Measurements from ENCODE around the gene IL12B.
"Not testable (repeated sequence)": the region's sequence is repeated elsewhere in the genome, so short reads cannot be mapped to it uniquely, and the experiment has no call there.

Gene IL12B

DNA sequence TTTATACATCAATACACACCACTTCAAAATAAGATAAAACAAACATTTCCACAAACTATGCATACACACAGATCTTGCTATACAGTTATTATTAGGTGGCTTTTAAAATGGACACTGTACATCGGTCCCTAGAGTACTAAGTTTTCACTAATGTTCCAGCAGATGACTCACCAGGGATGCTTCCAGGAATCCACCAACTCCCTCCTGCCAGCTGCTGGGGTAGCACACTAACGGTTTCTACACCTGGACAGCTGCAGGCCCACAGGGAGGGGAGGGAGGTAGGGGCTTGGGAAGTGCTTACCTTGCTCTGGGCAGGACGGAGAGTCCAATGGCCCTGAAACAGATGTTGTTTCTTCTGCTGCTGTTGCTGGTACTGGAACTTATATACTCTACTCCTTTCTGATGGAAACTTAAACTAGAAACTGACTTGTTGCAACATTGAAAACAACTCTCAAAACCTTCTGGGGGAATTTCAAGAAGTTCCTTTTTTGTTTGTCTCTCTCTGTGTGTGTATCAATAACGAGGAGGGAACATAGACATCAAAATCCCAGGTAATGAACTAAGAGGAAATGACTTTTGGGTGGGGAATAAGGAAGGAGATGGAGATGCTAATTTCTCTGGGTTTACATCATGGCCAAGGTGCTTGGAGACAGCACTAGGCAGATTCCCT, at the start of gene IL12B:
Gene IL12B (minus strand): TSS at position 357 of the 670 bp plus-strand sequence. CDS start 3,705 bp downstream, outside the sequence.
- DNase-seq, result peak in 1 of 2 experiments; percentile 12

GRCh38 chr5:159377653-159378052, 47.4 kb upstream of the IL12B start:
- no peak for DNase-seq

DNA sequence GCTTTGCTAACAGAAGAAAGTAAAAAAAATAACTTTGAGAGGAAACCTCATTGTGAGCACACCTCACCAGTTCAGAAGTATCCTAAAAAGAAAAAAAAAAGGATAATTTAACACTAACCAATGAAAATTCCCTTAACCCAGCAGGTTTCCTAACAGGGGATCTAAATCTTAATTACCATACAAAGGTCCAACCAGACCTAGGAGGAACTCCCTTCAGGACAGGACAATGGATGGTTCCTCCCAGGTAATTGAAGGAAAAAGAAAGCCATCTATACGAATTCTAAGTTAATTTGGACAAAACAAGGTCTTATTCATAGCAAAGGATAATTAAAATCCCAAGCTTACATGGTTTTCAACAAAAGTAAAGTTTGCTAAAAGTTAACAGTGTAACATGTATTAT, 37.6 kb upstream of the IL12B start:
- not testable (repeated sequence) for DNase-seq

DNA sequence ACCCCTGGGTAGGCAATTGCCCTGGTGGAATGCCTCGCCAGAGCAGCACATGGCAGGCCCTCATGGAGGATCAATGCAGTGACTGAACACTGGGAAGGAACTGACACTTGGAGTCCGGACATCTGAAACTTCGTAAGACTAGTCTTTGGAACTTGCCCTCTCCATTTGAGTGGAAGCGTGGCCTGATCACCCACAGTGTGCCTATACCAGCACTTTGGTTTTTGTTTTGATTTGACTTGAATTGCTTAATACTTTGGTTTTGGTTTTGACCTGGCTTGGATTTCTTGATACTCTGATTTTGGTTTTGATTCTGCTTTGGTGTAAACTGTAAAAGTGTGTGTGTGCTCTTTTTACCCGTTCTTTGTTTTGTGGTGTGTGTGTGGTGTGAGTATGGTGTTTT, 36.5 kb upstream of the IL12B start:
- not testable (repeated sequence) for DNase-seq

DNA sequence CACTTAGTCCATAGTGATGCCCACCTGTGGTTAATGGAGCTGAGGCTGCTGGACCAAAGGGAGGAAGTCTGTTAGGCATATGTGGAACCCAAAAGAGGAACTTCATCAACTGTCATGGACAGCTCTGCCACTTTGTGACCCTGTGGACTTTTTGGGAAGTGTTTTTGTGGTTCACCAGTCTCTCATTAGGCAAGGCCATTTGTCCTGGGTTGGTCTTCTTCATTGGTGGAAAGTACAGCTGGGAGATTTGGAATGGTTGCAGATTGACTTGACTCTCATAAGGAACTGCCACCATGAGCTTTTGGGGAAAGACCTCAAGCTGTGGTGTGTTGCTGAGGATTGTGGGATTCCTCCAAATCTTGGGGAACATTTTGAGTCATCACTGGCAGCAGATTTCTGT, 31.9 kb upstream of the IL12B start:
- DNase-seq, result no peak

DNA sequence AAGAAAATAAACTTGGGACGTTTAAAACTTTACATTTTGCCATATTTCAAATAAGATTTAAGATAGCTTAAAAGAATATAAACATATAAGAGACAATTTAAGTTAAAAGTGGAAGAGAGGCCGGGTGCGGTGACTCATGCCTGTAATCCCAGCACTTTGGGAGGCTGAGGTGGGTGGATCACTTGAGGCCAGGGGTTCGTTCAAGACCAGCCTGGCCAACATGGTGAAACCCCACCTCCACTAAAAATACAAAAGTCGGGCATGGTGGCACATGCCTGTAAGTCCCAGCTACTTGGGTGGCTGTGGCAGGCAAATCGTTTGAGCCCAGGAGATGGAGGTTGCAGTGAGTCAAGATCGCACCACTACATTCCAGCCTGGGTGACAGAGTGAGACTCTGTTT, 29.6 kb upstream of the IL12B start:
- not testable (repeated sequence) for DNase-seq

GRCh38 chr5:159359408-159359807, 29.1 kb upstream of the IL12B start:
- no peak for DNase-seq

GRCh38 chr5:159353661-159354252, 23.5 kb upstream of the IL12B start:
- DNase-seq, result no peak

DNA sequence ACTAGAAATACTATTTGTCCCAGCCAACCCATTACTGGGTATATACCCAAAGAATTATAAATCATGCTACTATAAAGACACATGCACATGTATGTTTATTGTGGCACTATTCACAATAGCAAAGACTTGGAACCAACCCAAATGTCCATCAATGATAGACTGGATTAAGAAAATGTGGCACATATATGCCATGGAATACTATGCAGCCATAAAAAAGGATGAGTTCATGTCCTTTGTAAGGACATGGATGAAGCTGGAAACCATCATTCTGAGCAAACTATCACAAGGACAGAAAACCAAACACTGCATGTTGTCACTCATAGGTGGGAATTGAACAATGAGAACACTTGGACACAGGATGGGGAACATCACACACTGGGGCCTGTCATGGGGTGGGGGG, 20.4 kb upstream of the IL12B start:
- DNase-seq, result not testable (repeated sequence)

GRCh38 chr5:159350216-159350615, 19.9 kb upstream of the IL12B start:
- not testable (repeated sequence) for DNase-seq

DNA sequence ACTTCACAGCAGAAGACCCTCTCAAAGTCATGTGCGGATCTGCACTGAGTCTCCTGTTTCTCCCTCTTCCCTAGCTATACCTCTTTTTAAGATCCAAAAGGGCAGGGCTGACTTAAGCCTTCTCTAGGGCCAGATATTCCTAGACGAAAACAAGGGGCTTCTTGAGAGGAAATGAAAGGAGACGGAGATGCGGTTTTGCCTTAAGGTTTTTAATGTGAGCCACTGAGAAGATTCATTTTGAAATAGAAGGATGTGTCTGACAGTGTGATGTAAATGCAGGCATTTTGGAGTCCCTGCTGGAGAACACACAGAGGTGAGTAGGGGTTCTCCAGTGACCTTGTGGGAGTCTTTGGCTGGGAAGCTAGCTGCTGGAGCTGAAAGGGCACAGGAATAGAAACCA, 15.6 kb upstream of the IL12B start:
- no peak for DNase-seq

GRCh38 chr5:159345336-159345735, 15.0 kb upstream of the IL12B start:
- DNase-seq, result no peak

- no peak for DNase-seq
Observed at GRCh38 chr5:159343295-159344094, 13.2 kb upstream of the IL12B start.

DNA sequence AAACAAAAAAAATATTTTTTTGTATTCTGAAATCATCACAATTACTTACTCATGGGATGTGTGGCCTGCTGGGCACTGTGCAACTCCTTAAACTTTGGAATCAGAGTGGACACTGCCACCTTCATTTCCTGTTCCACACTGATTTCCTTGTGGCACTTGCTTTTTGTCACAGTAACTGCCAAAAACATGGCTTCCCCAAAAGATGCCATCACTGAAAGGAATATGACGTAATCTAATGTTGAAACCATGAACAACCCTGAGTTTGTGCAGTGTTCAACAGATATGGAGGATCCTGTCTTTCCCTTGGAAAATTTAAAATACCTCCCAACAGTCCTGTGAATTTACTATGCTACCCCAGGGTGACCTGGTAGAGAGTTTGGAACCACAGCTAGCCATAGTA, 12.6 kb upstream of the IL12B start:
- DNase-seq, result no peak

DNA sequence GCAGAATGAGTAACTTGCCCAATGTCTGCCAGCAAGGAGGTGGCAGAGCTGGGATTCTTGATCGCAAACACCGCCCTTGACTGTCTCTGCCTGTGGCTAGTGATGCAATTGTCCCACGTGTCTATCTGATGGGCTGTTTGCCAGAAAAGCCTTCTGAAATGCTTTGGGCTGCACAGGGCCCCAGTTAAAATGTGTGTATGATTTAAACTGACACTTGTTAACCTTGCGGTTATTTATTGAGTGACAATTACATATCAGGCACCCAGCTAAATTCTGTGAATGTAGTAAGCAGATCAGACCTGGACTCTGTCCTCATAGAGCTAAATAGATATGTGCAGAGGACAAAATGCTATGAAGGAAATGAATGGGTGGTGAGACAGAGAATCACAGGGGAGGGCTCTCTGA, 11.6 kb upstream of the IL12B start:
- no peak for DNase-seq

GRCh38 chr5:159341145-159341544, 10.9 kb upstream of the IL12B start:
- no peak for DNase-seq

- no peak for DNase-seq
Observed at GRCh38 chr5:159340511-159340910, 10.2 kb upstream of the IL12B start.

GRCh38 chr5:159339460-159339859, 9.2 kb upstream of the IL12B start:
- DNase-seq, result no peak

GRCh38 chr5:159338118-159338517, 7.8 kb upstream of the IL12B start:
- no peak for DNase-seq

GRCh38 chr5:159337016-159337955, 7.0 kb upstream of the IL12B start:
- DNase-seq, result no peak

DNA sequence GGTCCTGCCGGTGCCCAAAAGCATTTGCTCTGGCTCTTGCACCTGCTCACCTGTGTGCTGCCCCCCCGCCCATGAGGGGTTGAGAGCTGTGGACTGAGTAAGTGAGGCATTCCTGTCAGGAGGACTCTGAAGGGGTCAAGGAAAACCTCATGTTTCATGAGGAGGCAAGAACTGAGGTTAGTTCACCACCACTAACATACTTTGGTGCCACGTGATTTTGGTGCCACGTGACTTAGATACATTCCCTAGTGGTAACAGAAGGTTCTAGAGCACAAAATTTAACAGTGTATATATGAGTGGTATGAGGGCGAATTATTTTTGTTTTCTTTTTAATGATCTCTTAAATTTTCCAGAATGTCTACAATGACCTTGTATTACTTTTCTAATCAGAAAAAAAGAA, 6.3 kb upstream of the IL12B start:
- no peak for DNase-seq

- no peak for DNase-seq
Observed at GRCh38 chr5:159333545-159333925, 3.2 kb upstream of the IL12B start.
